K562 (cell line): ENCODE measurements around the gene DCAF11. TPM values are rescaled to one million over a fixed set of nuclear protein-coding genes. Genes with fewer than 3 reads are reported as not detected.

Experiments
- GABPB2 ChIP-seq: fragments of 250-450 bp; sonication (Bioruptor Pico); conservative IDR thresholded peaks from 2 replicates; pipeline ENCODE4 v1.5.1; 2021; ENCODE audit warnings: mild to moderate bottlenecking
- MEF2D ChIP-seq: conservative IDR thresholded peaks from 2 replicates; pipeline ENCODE4 v1.6.1; 2016; ENCODE audit warnings: low read depth, missing genetic modification characterization, missing compliant biosample characterization
- POLR2H ChIP-seq: IDR thresholded peaks from 2 replicates; pipeline ENCODE4 v1.6.1; 2016; ENCODE audit warnings: missing genetic modification characterization, low read depth, mild to moderate bottlenecking, control low read depth, missing compliant biosample characterization, moderate library complexity
- RBFOX2 ChIP-seq: fragments of 200-400 bp; formaldehyde crosslinking; IDR thresholded peaks from 2 replicates; pipeline ENCODE4 v1.6.1; 2017; ENCODE audit warnings: low read depth, mild to moderate bottlenecking, low read length, moderate library complexity
- SIX5 ChIP-seq, 2 experiments: IDR thresholded peaks; 2 replicates each; pipeline ENCODE4 v1.6.1; 2011; ENCODE audit warnings: low read length in 2 of 2, borderline replicate concordance in 1 of 2, low read depth in 1 of 2, mild to moderate bottlenecking in 1 of 2, moderate library complexity in 1 of 2; ENCODE audit not compliant: insufficient read depth in 1 of 2
- ZNF239 ChIP-seq: fragments of 250-450 bp; sonication (Bioruptor Pico); IDR thresholded peaks from 2 replicates; pipeline ENCODE4 v1.4.0; 2020; ENCODE audit warnings: mild to moderate bottlenecking
- ZNF318 ChIP-seq, 2 experiments: fragments of 450-650 bp; IDR thresholded peaks; 2 replicates each; pipeline ENCODE4 v1.6.1; 2016; ENCODE audit warnings: mild to moderate bottlenecking in 2 of 2, borderline replicate concordance in 1 of 2, low read depth in 1 of 2, moderate library complexity in 1 of 2
- ZNF407 ChIP-seq: fragments of 450-650 bp; IDR thresholded peaks from 2 replicates; pipeline ENCODE4 v1.6.1; 2016; ENCODE audit warnings: low read depth
- ZNF699 ChIP-seq: fragments of 250-450 bp; sonication (Bioruptor Pico); IDR thresholded peaks from 2 replicates; pipeline ENCODE4 v1.8.0; 2021; ENCODE audit warnings: mild to moderate bottlenecking, moderate library complexity; ENCODE audit not compliant: insufficient replicate concordance
- polyA plus RNA-seq, 8 experiments: library from polyadenylated mRNA; depleted of rRNA in 4 of 8; stranded (reverse) in 5 of 8; unstranded in 3 of 8; fragments of >200 nt; fragmentation: Nextera tagmentation in 2 of 8; fragmentation: Illumina TruSeq in 1 of 8; extraction: Ambion mirVana in 2 of 8; extraction: Trizol in 1 of 8; gene quantifications; 2 replicates each; pipeline versions ENCODE4 v1.2.1 to v1.2.3, GENCODE V29; 2011 to 2014; ENCODE audit warnings: inconsistent platforms in 1 of 8, missing spikeins in 1 of 8
- total RNA-seq, 7 experiments: library from RNA; depleted of rRNA in 6 of 7; stranded (reverse); fragments of >200 nt in 6 of 7; fragmentation: Illumina TruSeq in 2 of 7; extraction: Trizol in 2 of 7; gene quantifications; 2 replicates each; pipeline versions ENCODE4 v1.2.1 to v1.2.3, GENCODE V29; 2011 to 2021; ENCODE audit warnings: low replicate concordance in 1 of 7

The DCAF11 gene
- total and polyA plus RNA-seq, 9 of the 15 experiments (the other 6 are each of a cell fraction or from before 2014, with no cell fraction given): 8.5 to 46.2 (median 36.4) TPM

GRCh38 chr14:24093901-24094840, 20.4 kb upstream of the DCAF11 start, which contains the start of gene PCK2 (continued):
- TF ChIP-seq ZNF407 (no peak), GABPB2 (CRISPR knock-in tag) (no peak), MEF2D (tag) (no peak), RBFOX2 (peak; percentile 98), ZNF699 (no peak), SIX5 (IDR thresholded peaks at IDR 0.05; ENCODE audit: borderline replicate concordance in 1 of 2, insufficient read depth in 1 of 2, low read depth in 1 of 2, low read length in 2 of 2) (no peak), POLR2H (tag) (peak; percentile 92), ZNF239 (no peak), ZNF318 (IDR thresholded peaks at IDR 0.05; ENCODE audit: borderline replicate concordance in 1 of 2, low read depth in 1 of 2) (no peak)
